T-helper 17 cell (primary cell): ENCODE results near the gene ZNF653. TPM values are rescaled to one million over a fixed set of nuclear protein-coding genes. Genes with fewer than 3 reads are reported as not detected.
A peak's percentile ranks its signal among the peaks of the same experiment; 100 is the strongest.
"Not testable (repeated sequence)": the region's sequence is repeated elsewhere in the genome, so short reads cannot be mapped to it uniquely, and the experiment has no call there.

Source experiments
- ATAC-seq: fragments of 150-1000 bp; cut with Tn5 transposase; 2 replicates; pipeline ENCODE4 v1.10.0; 2021; ENCODE audit warnings: mild to moderate bottlenecking, moderate library complexity
- DNase-seq, 3 donors: peaks; one replicate each; pipeline versions ENCODE4 v3.0.0 to v3.0.0-alpha.2; 2020 to 2021
- H3K9me3 ChIP-seq: one replicate; pipeline ENCODE4 v1.7.0; 2013; ENCODE audit warnings: low read length, mild to moderate bottlenecking; ENCODE audit not compliant: control insufficient read depth, poor library complexity, severe bottlenecking
- H3K27ac Mint-ChIP-seq: one replicate; pipeline ENCODE4 v1.8.0; 2022; ENCODE audit warnings: mild to moderate bottlenecking, moderate library complexity, mixed read lengths
- H3K27me3 Mint-ChIP-seq: one replicate; pipeline ENCODE4 v1.8.0; 2022; ENCODE audit warnings: mixed read lengths
- H3K36me3 Mint-ChIP-seq: one replicate; pipeline ENCODE4 v1.8.0; 2022; ENCODE audit warnings: low read depth, mixed read lengths
- H3K4me1 Mint-ChIP-seq: one replicate; pipeline ENCODE4 v1.8.0; 2022; ENCODE audit warnings: mild to moderate bottlenecking, mixed read lengths
- H3K4me3 Mint-ChIP-seq: one replicate; pipeline ENCODE4 v1.8.0; 2022; ENCODE audit warnings: mild to moderate bottlenecking, moderate library complexity, mixed read lengths
- total RNA-seq, 4 donors: library from RNA in 2 of 4; stranded (reverse) in 2 of 4; gene quantifications; one replicate each; pipeline ENCODE4 v1.2.3 and lab custom pipeline; 2022 to 2026

Gene ZNF653
- total RNA-seq, 2 donors from 2014 or later, result 15.3 to 15.6 TPM

GRCh38 chr19:11464333-11465265, 41.0 kb downstream of the ZNF653 start:
- H3K27me3 Mint-ChIP-seq, result peaks cover 7% of the 10 kb centered on the region
- ATAC-seq, result no peak
- peaks cover 5% of the 10 kb centered on the region for H3K4me1 Mint-ChIP-seq
- no peaks in the 10 kb centered on the region for H3K9me3 ChIP-seq
- peaks cover 2% of the 10 kb centered on the region for H3K36me3 Mint-ChIP-seq
- H3K27ac Mint-ChIP-seq, result no peak overlapping the region
- no peak for DNase-seq
- H3K4me3 Mint-ChIP-seq, result no peak overlapping the region

GRCh38 chr19:11463391-11463790, 42.2 kb downstream of the ZNF653 start:
- no peak for DNase-seq
- ATAC-seq, result peak; percentile 82
- peaks cover 11% of the 10 kb centered on the region for H3K27me3 Mint-ChIP-seq
- H3K4me1 Mint-ChIP-seq, result peaks cover 5% of the 10 kb centered on the region
- H3K36me3 Mint-ChIP-seq, result peaks cover 2% of the 10 kb centered on the region
- no peak overlapping the region for H3K27ac Mint-ChIP-seq
- no peak overlapping the region for H3K4me3 Mint-ChIP-seq
- no peaks in the 10 kb centered on the region for H3K9me3 ChIP-seq

- Mint-ChIP-seq H3K4me1 (peaks cover 5% of the 10 kb centered on the region), H3K36me3 (peaks cover 2% of the 10 kb centered on the region), H3K27ac (no peak overlapping the region), H3K27me3 (peaks cover 18% of the 10 kb centered on the region), H3K4me3 (no peak overlapping the region)
- ATAC-seq, result no peak
- H3K9me3 ChIP-seq, result no peaks in the 10 kb centered on the region
- DNase-seq, result no peak
These were observed 44.2 kb downstream of the ZNF653 start for GRCh38 chr19:11461453-11461852.

GRCh38 chr19:11460207-11460606, 45.4 kb downstream of the ZNF653 start:
- H3K4me3 Mint-ChIP-seq, result no peak overlapping the region
- H3K9me3 ChIP-seq, result no peaks in the 10 kb centered on the region
- H3K27me3 Mint-ChIP-seq, result peaks cover 18% of the 10 kb centered on the region
- H3K4me1 Mint-ChIP-seq, result peaks cover 3% of the 10 kb centered on the region
- DNase-seq (no peak), ATAC-seq (no peak)
- peaks cover 2% of the 10 kb centered on the region for H3K36me3 Mint-ChIP-seq
- H3K27ac Mint-ChIP-seq, result no peak overlapping the region

- H3K9me3 ChIP-seq, H3K4me1 Mint-ChIP-seq, H3K4me3 Mint-ChIP-seq, ATAC-seq, DNase-seq, H3K36me3 Mint-ChIP-seq, H3K27ac Mint-ChIP-seq: not testable (repeated sequence)
- peaks cover 18% of the 10 kb centered on the region for H3K27me3 Mint-ChIP-seq
These were observed 46.7 kb downstream of the ZNF653 start for GRCh38 chr19:11458912-11459311.

- Mint-ChIP-seq H3K27me3 (peaks cover 18% of the 10 kb centered on the region), H3K36me3 (peaks cover 2% of the 10 kb centered on the region), H3K4me3 (peak overlapping the region; percentile 7)
These were observed 47.3 kb downstream of the ZNF653 start for GRCh38 chr19:11458236-11458900.

GRCh38 chr19:11457831-11458230, 47.8 kb downstream of the ZNF653 start:
- no peak for DNase-seq
- Mint-ChIP-seq H3K27me3 (peaks cover 18% of the 10 kb centered on the region), H3K4me1 (no peaks in the 10 kb centered on the region), H3K27ac (no peak overlapping the region), H3K4me3 (no peak overlapping the region), H3K36me3 (peaks cover 2% of the 10 kb centered on the region)
- no peak for ATAC-seq
- H3K9me3 ChIP-seq, result no peaks in the 10 kb centered on the region

More at GRCh38 chr19:11458236-11458900, 47.3 kb downstream of the ZNF653 start:
- ATAC-seq, result no peak
- H3K27ac Mint-ChIP-seq, result no peak overlapping the region
- DNase-seq, result no peak
- no peaks in the 10 kb centered on the region for H3K4me1 Mint-ChIP-seq
- H3K9me3 ChIP-seq, result no peaks in the 10 kb centered on the region

GRCh38 chr19:11457115-11457514, 48.5 kb downstream of the ZNF653 start:
- Mint-ChIP-seq H3K4me1 (peaks cover 2% of the 10 kb centered on the region), H3K36me3 (peaks cover 2% of the 10 kb centered on the region), H3K4me3 (no peak overlapping the region), H3K27me3 (peaks cover 18% of the 10 kb centered on the region), H3K27ac (no peak overlapping the region)
- DNase-seq, result no peak
- no peaks in the 10 kb centered on the region for H3K9me3 ChIP-seq
- no peak for ATAC-seq

GRCh38 chr19:11456659-11457058, 49.0 kb downstream of the ZNF653 start:
- DNase-seq (no peak), ATAC-seq (no peak)
- Mint-ChIP-seq H3K27ac (no peak overlapping the region), H3K4me3 (no peak overlapping the region), H3K27me3 (peaks cover 18% of the 10 kb centered on the region), H3K36me3 (peaks cover 2% of the 10 kb centered on the region), H3K4me1 (peaks cover 2% of the 10 kb centered on the region)
- H3K9me3 ChIP-seq, result no peaks in the 10 kb centered on the region

- not testable (repeated sequence) for DNase-seq, H3K27ac Mint-ChIP-seq, H3K9me3 ChIP-seq, H3K4me3 Mint-ChIP-seq, H3K4me1 Mint-ChIP-seq, H3K36me3 Mint-ChIP-seq, ATAC-seq
- H3K27me3 Mint-ChIP-seq, result peaks cover 17% of the 10 kb centered on the region
These were observed 50.4 kb downstream of the ZNF653 start for GRCh38 chr19:11455233-11455554.

- Mint-ChIP-seq H3K4me3 (no peak overlapping the region), H3K4me1 (peaks cover 2% of the 10 kb centered on the region), H3K36me3 (no peaks in the 10 kb centered on the region), H3K27ac (no peak overlapping the region), H3K27me3 (peaks cover 10% of the 10 kb centered on the region)
- no peaks in the 10 kb centered on the region for H3K9me3 ChIP-seq
- no peak for DNase-seq
- peak; percentile 51 for ATAC-seq
These were observed 51.9 kb downstream of the ZNF653 start for GRCh38 chr19:11453468-11454341.

GRCh38 chr19:11452620-11453310, 52.9 kb downstream of the ZNF653 start:
- no peak for ATAC-seq

More at GRCh38 chr19:11452620-11453310, 52.9 kb downstream of the ZNF653 start:
- Mint-ChIP-seq H3K27ac (no peak overlapping the region), H3K4me1 (peaks cover 2% of the 10 kb centered on the region), H3K27me3 (peaks cover under 1% of the 10 kb centered on the region), H3K4me3 (no peak overlapping the region), H3K36me3 (no peaks in the 10 kb centered on the region)
- H3K9me3 ChIP-seq, result no peaks in the 10 kb centered on the region
- no peak for DNase-seq
